H1 (cell line): ENCODE data around the gene ARHGEF38. TPM values are rescaled to one million over a fixed set of nuclear protein-coding genes. Genes with fewer than 3 reads are reported as not detected.

Experiments
- CTCF ChIP-seq, 3 experiments: IDR thresholded peaks; 1 replicate in 2 of 3; 2 replicates in 1 of 3; pipeline versions ENCODE4 v1.5.1 to v1.6.1; 2011; ENCODE audit warnings: low read length in 3 of 3, mild to moderate bottlenecking in 3 of 3, inconsistent platforms in 2 of 3, low read depth in 1 of 3, moderate library complexity in 1 of 3; ENCODE audit not compliant: insufficient read depth in 1 of 3; ENCODE audit errors: control extremely low read depth in 1 of 3
- GABPA ChIP-seq: IDR thresholded peaks from 2 replicates; pipeline ENCODE4 v1.6.1; 2011; ENCODE audit warnings: mild to moderate bottlenecking, low read length, moderate library complexity, borderline replicate concordance; ENCODE audit not compliant: insufficient read depth
- GTF2F1 ChIP-seq: IDR thresholded peaks from 2 replicates; pipeline ENCODE4 v1.6.1; 2012; ENCODE audit warnings: low read depth, low read length, improper control_type of control experiment, borderline replicate concordance
- HDAC6 ChIP-seq: IDR thresholded peaks from one replicate; pipeline ENCODE4 v1.7.1; 2012; ENCODE audit warnings: low read depth, mild to moderate bottlenecking, inconsistent platforms, low read length, moderate library complexity
- KDM4A ChIP-seq: IDR thresholded peaks from one replicate; pipeline ENCODE4 v1.7.1; 2012; ENCODE audit warnings: low read depth, mild to moderate bottlenecking, moderate library complexity, low read length, inconsistent platforms; ENCODE audit not compliant: severe bottlenecking
- MAX ChIP-seq: IDR thresholded peaks from 2 replicates; pipeline ENCODE4 v1.6.1; 2012; ENCODE audit warnings: inconsistent platforms
- POLR2A ChIP-seq, 2 experiments: IDR thresholded peaks; 1 replicate in 1 of 2; 2 replicates in 1 of 2; pipeline ENCODE4 v1.6.1; 2011; ENCODE audit warnings: low read depth in 2 of 2, low read length in 2 of 2, mild to moderate bottlenecking in 2 of 2; ENCODE audit errors: control extremely low read depth in 1 of 2
- SUZ12 ChIP-seq: fragments of 200-600 bp; sonication (generic); IDR thresholded peaks from 2 replicates; pipeline ENCODE4 v1.6.1; 2012; ENCODE audit warnings: mild to moderate bottlenecking, inconsistent platforms, low read length, moderate library complexity, mixed read lengths
- ZNF274 ChIP-seq: IDR thresholded peaks from 2 replicates; pipeline ENCODE4 v1.7.0; 2012; ENCODE audit warnings: low read length, borderline replicate concordance; ENCODE audit errors: extremely low read depth
- polyA plus RNA-seq, 7 experiments: library from polyadenylated mRNA; depleted of rRNA in 3 of 7; stranded (reverse) in 5 of 7; unstranded in 2 of 7; fragments of >200 nt in 5 of 7; fragments of 200-250 nt in 2 of 7; gene quantifications; 1 replicate in 5 of 7; 2 replicates in 1 of 7; 4 replicates in 1 of 7; pipeline versions ENCODE4 v1.2.1 to v1.2.3, GENCODE V29; 2011 to 2013; ENCODE audit warnings: missing spikeins in 2 of 7, mixed read lengths in 2 of 7
- total RNA-seq: library from RNA; stranded (reverse); fragmentation: NEBNext Ultra II Directional; extraction: Animal tissue kit (Norgen Biotek cat#: 25700); gene quantifications from 2 replicates; pipeline ENCODE4 v1.2.1, GENCODE V29; 2021

ARHGEF38 gene
- total and polyA plus RNA-seq, 2 of the 8 experiments (the other 6 are each of a cell fraction or from before 2014, with no cell fraction given), result not detected

GRCh38 chr4:105594099-105595010 is 41.9 kb downstream of the ARHGEF38 start (continued):
- TF ChIP-seq MAX, result no peak
- no peak for TF ChIP-seq ZNF274
- TF ChIP-seq POLR2A (IDR thresholded peaks at IDR 0.05; ENCODE audit: control extremely low read depth in 1 of 2, low read depth in 2 of 2, low read length in 2 of 2), result no peak
- no peak for TF ChIP-seq SUZ12
- TF ChIP-seq GABPA, result no peak
- TF ChIP-seq GTF2F1, result no peak
- no peak for TF ChIP-seq KDM4A
- TF ChIP-seq HDAC6, result no peak
- TF ChIP-seq CTCF (IDR thresholded peaks at IDR 0.05; ENCODE audit: control extremely low read depth in 1 of 3, insufficient read depth in 1 of 3, low read depth in 1 of 3, low read length in 3 of 3), result no peak
